ENCODE results near the gene LELP1. TPM values are rescaled to one million over a fixed set of nuclear protein-coding genes. Genes with fewer than 3 reads are reported as not detected.

The LELP1 gene
- total and polyA plus RNA-seq, 9 of the 15 experiments (the other 6 are each of a cell fraction or from before 2014, with no cell fraction given), result not detected

- Histone ChIP-seq H2AFZ (ENCODE audit: low read depth, low read length) (no peak overlapping the region), H3K4me2 (ENCODE audit: insufficient read depth, low read length) (no peak overlapping the region), H3K9me3 (replicated peaks; ENCODE audit: control insufficient read depth, insufficient read depth, low read depth, low read length) (no peaks in the 10 kb centered on the region), H4K20me1 (replicated peaks; ENCODE audit: control insufficient read depth, insufficient read depth, low read length) (no peaks in the 10 kb centered on the region), H3K27ac (ENCODE audit: extremely low read depth, low read depth, low read length) (no peak overlapping the region), H3K4me1 (replicated peaks in 1 of 2; ENCODE audit: control insufficient read depth in 2 of 2, insufficient read depth in 2 of 2, low read length in 2 of 2) (no peaks in the 10 kb centered on the region), H3K27me3 (ENCODE audit: control insufficient read depth in 2 of 2, insufficient read depth in 2 of 2, low read length in 2 of 2) (peaks cover 2 to 5% of the 10 kb centered on the region in 2 experiments; a peak in 3 of 5 replicates), H3K9me1 (ENCODE audit: control insufficient read depth, insufficient read depth, low read length) (no peaks in the 10 kb centered on the region), H3K79me2 (ENCODE audit: control insufficient read depth, insufficient read depth, low read length) (no peaks in the 10 kb centered on the region), H3K9ac (ENCODE audit: insufficient read depth in 1 of 2, low read depth in 2 of 2, low read length in 2 of 2) (no peak overlapping the region), H3K36me3 (ENCODE audit: control insufficient read depth, insufficient read depth, low read length) (no peaks in the 10 kb centered on the region), H3K4me3 (no peak overlapping the region)
- DNase-seq (ENCODE audit: extremely low read depth in 1 of 4, low spot score in 3 of 4) (no peak), FAIRE-seq (no peak), ATAC-seq (no peak)
- CTCF ChIA-PET (ENCODE audit: low intra/inter-chr PET ratio), result no interaction called here
- in situ Hi-C loops (cut with MboI) (no loop called here), intact Hi-C loops (cut with micrococcal nuclease) (no loop called here)
- WGBS (ENCODE audit: insufficient coverage, low coverage, missing lambda C conversion rate), result 6% methylated on average over 1 of the region's 1 CpG
- TF ChIP-seq TEAD1 (CRISPR knock-in tag; IDR thresholded peaks at IDR 0.05) (no peak), RFX5 (IDR thresholded peaks at IDR 0.05; ENCODE audit: low read depth, low read length) (no peak), FOXO4 (CRISPR knock-in tag; IDR thresholded peaks at IDR 0.05) (no peak), JUND (IDR thresholded peaks at IDR 0.05; ENCODE audit: borderline replicate concordance, low read depth, low read length) (no peak), JUND (tag; IDR thresholded peaks at IDR 0.05; ENCODE audit: borderline replicate concordance, low read depth, low read length) (no peak), RAD51 (IDR thresholded peaks at IDR 0.05; ENCODE audit: borderline replicate concordance, low read depth) (no peak), CBFB (CRISPR knock-in tag; IDR thresholded peaks at IDR 0.05) (no peak), ZNF143 (CRISPR knock-in tag; IDR thresholded peaks at IDR 0.05) (no peak), KAT8 (IDR thresholded peaks at IDR 0.05; ENCODE audit: low read depth) (no peak), PREB (CRISPR knock-in tag; IDR thresholded peaks at IDR 0.05) (no peak), CLOCK (CRISPR knock-in tag; IDR thresholded peaks at IDR 0.05; ENCODE audit: borderline replicate concordance) (no peak), KLF1 (tag; IDR thresholded peaks at IDR 0.05) (no peak)
- BruUV-seq (replicated peaks), result no TSS peak
- POLR2A ChIA-PET, result no interaction called here
Observed at GRCh38 chr1:153250166-153250565, 46.9 kb downstream of the LELP1 start.
